Activated naive CD8-positive, alpha-beta T cell treated with anti-CD3 and anti-CD28 coated beads, Interleukin-2, amount 50 U/mL, for 24 hours (primary cell): Measurements from ENCODE around the gene TMEM198.

Experiments
- ATAC-seq: fragments of 150-1000 bp; cut with Tn5 transposase; one replicate; pipeline ENCODE4 v1.10.0; 2021
- DNase-seq: peaks from one replicate; pipeline ENCODE4 v3.0.0; 2021
- H3K27ac Mint-ChIP-seq: one replicate; pipeline ENCODE4 v1.8.0; 2021; ENCODE audit warnings: mild to moderate bottlenecking, mixed read lengths
- H3K27me3 Mint-ChIP-seq: one replicate; pipeline ENCODE4 v1.8.0; 2021; ENCODE audit warnings: mixed read lengths
- H3K36me3 Mint-ChIP-seq: one replicate; pipeline ENCODE4 v1.8.0; 2021; ENCODE audit warnings: low read depth, mixed read lengths
- H3K4me1 Mint-ChIP-seq: one replicate; pipeline ENCODE4 v1.8.0; 2021; ENCODE audit warnings: mixed read lengths
- H3K4me3 Mint-ChIP-seq: one replicate; pipeline ENCODE4 v1.8.0; 2021; ENCODE audit warnings: mild to moderate bottlenecking, moderate library complexity, mixed read lengths
- H3K9me3 Mint-ChIP-seq: one replicate; pipeline ENCODE4 v1.8.0; 2021; ENCODE audit warnings: mixed read lengths

TMEM198 gene

DNA sequence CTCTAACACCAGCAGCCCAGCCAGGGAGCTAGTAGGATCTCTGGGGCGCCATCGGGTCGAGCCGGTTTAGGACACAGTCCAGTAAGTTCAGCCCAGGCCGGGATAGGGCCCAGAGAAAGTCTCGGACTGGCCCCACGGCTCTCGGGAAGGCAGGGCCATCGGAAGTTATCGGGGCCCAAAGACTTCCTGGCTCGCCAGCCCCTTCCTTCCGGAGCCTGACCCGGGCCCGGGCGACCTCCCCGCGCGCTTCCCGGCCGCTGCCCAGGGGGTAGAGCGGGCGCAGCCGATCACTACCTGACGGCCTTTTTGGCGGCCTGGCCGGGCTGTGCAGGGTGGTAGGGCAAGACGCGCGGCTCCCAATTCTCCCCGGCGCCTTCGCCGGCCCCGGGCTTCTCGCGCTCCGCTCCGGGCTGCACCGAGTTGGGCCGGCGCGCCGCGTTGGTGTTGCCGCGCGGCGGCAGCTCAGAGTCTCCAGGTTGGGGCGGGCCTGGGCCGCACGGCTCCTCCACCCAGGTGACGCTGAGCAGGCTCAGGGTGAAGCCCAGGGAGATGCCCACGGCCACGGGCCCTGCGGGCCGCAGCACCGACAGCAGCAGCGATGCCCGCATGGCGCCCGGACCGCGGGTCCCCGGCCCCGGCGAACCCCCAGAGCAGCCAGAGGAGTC lies 765 bp upstream of the TMEM198 start:
- peaks cover 14% of the 10 kb centered on the region for H3K27me3 Mint-ChIP-seq
- H3K27ac Mint-ChIP-seq: peak overlapping the region; percentile 72
- peak; percentile 51 for ATAC-seq
- H3K9me3 Mint-ChIP-seq: no peaks in the 10 kb centered on the region
- peak overlapping the region; percentile 92 for H3K4me3 Mint-ChIP-seq
- H3K4me1 Mint-ChIP-seq: peaks cover 24% of the 10 kb centered on the region
- H3K36me3 Mint-ChIP-seq: peaks cover 6% of the 10 kb centered on the region
- no peak for DNase-seq

DNA sequence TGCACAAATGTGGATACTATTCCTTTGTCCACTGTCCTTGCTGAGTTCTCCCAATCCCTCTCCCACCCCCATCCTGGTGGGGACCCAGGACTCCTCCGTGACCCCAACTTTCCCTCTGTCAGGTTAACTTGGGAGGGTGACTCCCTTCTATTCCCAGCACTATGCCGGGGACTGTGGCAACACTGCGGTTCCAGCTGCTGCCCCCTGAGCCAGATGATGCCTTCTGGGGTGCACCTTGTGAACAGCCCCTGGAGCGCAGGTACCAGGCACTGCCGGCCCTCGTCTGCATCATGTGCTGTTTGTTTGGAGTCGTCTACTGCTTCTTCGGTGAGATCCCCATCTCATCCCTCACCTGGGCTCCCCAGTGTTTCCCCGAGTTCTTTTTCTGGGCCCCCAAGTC lies 739 bp downstream of the TMEM198 start:
- DNase-seq (no peak), ATAC-seq (no peak)
- H3K27ac Mint-ChIP-seq: no peak overlapping the region
- no peaks in the 10 kb centered on the region for H3K9me3 Mint-ChIP-seq
- peaks cover 18% of the 10 kb centered on the region for H3K27me3 Mint-ChIP-seq
- peaks cover 24% of the 10 kb centered on the region for H3K4me1 Mint-ChIP-seq
- peaks cover 6% of the 10 kb centered on the region for H3K36me3 Mint-ChIP-seq
- H3K4me3 Mint-ChIP-seq: peak overlapping the region; percentile 92

DNA sequence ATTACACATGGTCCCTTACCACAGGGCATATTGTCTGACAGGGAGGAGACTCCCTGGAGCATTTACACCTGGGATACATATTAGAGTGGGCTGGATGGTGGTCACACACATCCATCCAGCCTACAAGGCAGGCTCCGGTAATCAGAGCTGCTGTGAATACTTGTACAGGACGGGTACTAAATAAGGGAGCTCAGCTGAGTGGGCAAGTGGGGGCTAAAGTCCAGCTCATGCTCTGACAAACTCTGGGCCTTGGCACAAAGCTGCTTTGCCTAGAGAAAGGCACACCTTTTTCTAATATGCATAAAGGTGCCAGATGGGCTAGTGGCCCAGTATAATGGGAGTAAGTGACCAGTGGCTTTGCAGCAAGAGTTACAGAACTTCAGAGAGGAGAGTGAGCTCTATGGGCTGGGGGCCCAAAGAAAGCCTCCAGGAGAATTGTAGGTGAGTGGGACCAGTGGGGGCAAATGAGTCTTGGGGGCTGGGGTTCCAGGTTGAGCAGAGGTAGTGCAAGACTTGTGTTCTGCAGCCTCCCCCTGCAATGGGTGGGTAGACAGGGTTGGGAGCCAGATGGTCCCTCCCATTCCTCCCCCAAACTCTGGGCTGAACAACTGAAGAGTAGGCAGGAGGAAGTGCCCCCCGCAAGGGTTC lies 1.6 kb downstream of the TMEM198 start:
- ATAC-seq (no peak), DNase-seq (no peak)
- Mint-ChIP-seq H3K9me3 (no peaks in the 10 kb centered on the region), H3K4me1 (peaks cover 24% of the 10 kb centered on the region), H3K27me3 (peaks cover 18% of the 10 kb centered on the region), H3K36me3 (peaks cover 6% of the 10 kb centered on the region), H3K4me3 (no peak overlapping the region), H3K27ac (no peak overlapping the region)

DNA sequence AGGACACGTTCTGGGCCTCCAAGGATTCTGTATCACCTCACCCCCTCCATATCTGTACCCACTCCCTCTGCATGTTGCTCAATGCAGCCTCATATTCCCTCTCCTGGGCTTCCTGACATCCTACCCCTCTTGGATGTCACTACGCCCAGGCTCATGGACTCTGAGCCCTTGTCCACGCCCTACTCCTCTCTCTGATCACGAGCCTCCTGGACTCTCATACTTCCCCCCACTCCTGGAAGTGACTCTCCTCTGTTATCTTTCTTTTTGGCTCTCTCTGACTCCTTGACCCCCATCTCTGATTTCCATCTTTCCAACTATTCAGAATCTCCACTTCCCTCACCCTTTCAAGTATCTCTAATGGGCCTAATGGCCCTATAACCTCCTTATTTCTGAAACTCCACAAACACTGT lies 2.1 kb downstream of the TMEM198 start:
- Mint-ChIP-seq H3K27ac (no peak overlapping the region), H3K9me3 (no peaks in the 10 kb centered on the region), H3K4me3 (no peak overlapping the region)

DNA sequence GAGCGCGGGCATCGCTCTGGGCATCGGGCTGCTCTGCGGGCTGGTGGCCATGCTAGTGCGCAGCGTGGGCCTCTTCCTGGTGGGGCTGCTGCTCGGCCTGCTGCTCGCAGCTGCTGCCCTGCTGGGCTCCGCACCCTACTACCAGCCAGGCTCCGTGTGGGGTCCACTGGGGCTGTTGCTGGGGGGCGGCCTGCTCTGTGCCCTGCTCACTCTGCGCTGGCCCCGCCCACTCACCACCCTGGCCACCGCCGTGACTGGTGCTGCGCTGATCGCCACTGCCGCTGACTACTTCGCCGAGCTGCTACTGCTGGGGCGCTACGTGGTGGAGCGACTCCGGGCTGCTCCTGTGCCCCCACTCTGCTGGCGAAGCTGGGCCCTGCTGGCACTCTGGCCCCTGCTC lies 3.8 kb downstream of the TMEM198 start:
- no peak overlapping the region for H3K4me3 Mint-ChIP-seq
- H3K27me3 Mint-ChIP-seq: peaks cover 35% of the 10 kb centered on the region
- H3K4me1 Mint-ChIP-seq: peaks cover 12% of the 10 kb centered on the region
- no peaks in the 10 kb centered on the region for H3K36me3 Mint-ChIP-seq
- DNase-seq (no peak), ATAC-seq (no peak)
- H3K9me3 Mint-ChIP-seq: no peaks in the 10 kb centered on the region
- no peak overlapping the region for H3K27ac Mint-ChIP-seq

More for the DNA sequence above, 2.1 kb downstream of the TMEM198 start:
- Mint-ChIP-seq H3K4me1 (peaks cover 24% of the 10 kb centered on the region), H3K27me3 (peaks cover 24% of the 10 kb centered on the region), H3K36me3 (peaks cover 3% of the 10 kb centered on the region)
- DNase-seq: no peak
- no peak for ATAC-seq

DNA sequence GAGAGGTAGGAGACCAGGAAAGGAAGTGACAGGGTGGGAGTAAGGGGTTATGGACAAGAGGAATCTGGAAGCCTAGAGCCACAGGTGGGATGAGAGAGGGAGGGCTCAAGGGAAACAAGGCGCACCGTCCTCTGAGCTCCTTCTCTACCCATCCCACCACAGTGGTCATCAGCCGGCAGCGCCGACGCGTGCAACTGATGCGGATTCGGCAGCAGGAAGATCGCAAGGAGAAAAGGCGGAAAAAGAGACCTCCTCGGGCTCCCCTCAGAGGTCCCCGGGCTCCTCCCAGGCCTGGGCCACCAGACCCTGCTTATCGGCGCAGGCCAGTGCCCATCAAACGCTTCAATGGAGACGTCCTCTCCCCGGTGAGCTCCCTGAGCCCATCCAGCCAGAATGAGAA lies 5.2 kb downstream of the TMEM198 start:
- Mint-ChIP-seq H3K4me3 (no peak overlapping the region), H3K36me3 (no peaks in the 10 kb centered on the region), H3K9me3 (no peaks in the 10 kb centered on the region), H3K4me1 (peaks cover 14% of the 10 kb centered on the region), H3K27me3 (peaks cover 45% of the 10 kb centered on the region), H3K27ac (no peak overlapping the region)
- no peak for ATAC-seq
- no peak for DNase-seq

DNA sequence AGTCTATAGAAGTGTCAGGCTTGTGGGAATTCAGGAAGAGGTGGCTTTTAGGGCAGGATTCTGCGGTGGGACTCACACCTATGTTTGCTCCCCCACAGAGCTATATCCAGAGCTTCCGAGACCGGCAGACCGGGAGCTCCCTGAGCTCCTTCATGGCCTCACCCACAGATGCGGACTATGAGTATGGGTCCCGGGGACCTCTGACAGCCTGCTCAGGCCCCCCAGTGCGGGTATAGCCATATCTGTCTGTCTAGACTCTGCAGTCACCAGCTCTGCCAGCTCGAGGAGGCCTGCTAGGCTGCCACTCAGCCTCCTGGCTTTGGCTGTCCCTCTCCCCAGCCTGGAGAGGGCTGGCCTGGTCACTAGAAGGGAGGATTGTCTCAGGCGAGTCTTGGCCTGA lies 5.8 kb downstream of the TMEM198 start:
- no peak for ATAC-seq
- Mint-ChIP-seq H3K27me3 (peaks cover 49% of the 10 kb centered on the region), H3K36me3 (no peaks in the 10 kb centered on the region), H3K4me1 (peaks cover 8% of the 10 kb centered on the region), H3K27ac (no peak overlapping the region), H3K9me3 (no peaks in the 10 kb centered on the region), H3K4me3 (no peak overlapping the region)
- no peak for DNase-seq

DNA sequence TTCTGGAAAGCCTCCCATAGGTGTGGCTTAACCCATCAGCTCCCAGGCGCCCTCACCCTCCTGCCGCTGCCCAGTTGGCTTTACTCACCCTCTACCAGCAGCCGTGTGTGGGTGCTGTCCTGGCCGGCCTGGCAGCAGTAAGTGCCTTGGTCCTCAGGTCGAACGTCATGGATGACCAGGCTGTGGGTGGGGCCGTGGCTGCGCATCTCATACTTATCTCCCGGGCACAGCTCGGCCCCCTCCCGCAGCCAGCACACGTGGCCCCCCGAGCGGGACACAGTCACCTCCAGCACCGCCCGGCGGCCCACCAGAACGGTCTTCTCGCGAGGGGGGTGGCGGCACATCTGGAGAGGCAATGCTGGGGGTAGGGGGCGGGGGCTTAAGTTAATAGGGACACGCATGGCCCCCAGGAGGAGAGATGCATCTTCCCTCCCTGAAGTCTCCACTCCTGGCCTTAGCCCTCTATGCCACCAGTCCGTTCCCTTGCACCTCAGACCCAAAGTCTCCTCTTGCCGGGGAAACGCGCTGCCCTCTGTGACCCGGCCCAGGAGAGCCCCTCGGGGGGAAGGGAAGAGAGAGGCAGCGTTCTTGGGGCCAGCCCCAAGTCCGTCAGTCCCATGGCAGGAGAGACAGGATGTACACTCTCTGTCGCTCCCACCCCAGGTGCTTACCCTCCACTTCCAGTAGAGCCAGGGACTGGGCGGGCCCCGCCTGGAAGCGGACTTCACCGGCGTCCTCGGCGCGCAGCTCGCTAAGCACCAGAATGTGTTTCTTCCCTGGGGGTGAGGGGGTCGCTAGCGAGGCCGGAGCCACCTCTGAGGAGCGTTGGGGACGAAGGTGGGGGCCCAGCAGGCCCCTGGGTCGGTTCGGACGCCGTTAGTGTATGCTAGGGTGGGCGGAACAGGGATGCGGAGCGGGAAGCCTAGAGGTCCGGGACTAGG lies 7.9 kb downstream of the TMEM198 start:
- Mint-ChIP-seq H3K4me3 (peak overlapping the region; percentile 63), H3K36me3 (no peaks in the 10 kb centered on the region), H3K9me3 (no peaks in the 10 kb centered on the region), H3K27me3 (peaks cover 44% of the 10 kb centered on the region), H3K27ac (no peak overlapping the region), H3K4me1 (peaks cover 6% of the 10 kb centered on the region)
- DNase-seq (peak; percentile 18), ATAC-seq (peak; percentile 1)

DNA sequence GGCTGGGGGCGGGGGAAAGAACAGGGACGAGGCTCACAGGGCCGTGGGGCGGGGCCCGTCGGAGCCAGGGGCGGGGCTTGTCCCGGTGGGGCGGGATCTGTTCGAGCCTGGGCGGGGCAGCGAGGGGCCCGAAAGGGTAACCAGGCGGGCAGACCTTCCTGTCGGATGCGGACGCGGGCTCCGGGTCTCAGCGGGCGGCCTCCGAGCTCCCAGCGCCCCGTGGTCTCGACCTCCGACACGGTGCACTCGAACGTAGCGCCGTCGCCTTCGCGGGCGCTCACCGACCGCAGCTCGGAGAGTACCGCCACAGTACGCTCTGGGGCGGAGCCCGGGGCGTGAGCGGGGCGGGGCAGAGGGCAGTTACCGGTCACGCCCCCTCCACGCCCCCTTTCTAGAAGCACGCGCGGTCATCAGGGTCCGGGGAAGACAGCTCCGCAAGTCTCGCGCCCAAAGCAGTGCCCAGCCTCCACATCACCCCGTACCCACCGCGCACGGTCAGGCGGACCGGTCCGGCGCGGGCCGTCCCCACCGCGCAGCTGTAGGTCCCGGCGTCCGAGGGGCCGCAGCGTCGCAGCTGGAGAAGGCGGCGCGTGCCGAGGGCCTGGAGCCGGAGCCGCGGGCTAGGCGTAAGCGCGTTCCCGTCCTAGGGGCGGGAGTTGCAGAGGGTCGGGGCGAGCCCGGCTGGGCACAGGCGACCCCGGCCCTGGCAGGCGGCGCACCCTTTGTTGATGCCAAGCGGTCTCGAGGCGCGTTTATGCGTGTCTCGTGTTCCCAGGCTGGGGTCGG lies 8.7 kb downstream of the TMEM198 start:
- H3K36me3 Mint-ChIP-seq: no peaks in the 10 kb centered on the region
- H3K27me3 Mint-ChIP-seq: peaks cover 44% of the 10 kb centered on the region
- H3K9me3 Mint-ChIP-seq: no peaks in the 10 kb centered on the region
- DNase-seq: peak; percentile 83
- H3K4me1 Mint-ChIP-seq: peaks cover 6% of the 10 kb centered on the region
- ATAC-seq: peak; percentile 82
- H3K27ac Mint-ChIP-seq: no peak overlapping the region
- peak overlapping the region; percentile 63 for H3K4me3 Mint-ChIP-seq

DNA sequence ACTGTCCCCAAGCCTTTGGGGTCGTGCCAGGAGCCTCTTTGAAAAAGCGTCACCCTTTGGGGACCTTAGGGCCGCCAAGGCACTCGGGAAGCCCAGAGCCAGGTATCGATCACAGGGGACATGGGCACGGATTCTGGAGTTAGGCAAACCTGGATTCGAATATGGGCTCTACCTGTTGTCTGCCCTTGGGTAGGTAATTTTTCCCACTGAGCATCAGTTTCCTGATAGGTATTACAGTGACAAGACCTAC lies 9.3 kb downstream of the TMEM198 start:
- DNase-seq (no peak), ATAC-seq (no peak)
- peak overlapping the region; percentile 4 for H3K4me3 Mint-ChIP-seq
- H3K27ac Mint-ChIP-seq: no peak overlapping the region
- H3K36me3 Mint-ChIP-seq: no peaks in the 10 kb centered on the region
- peaks cover 6% of the 10 kb centered on the region for H3K4me1 Mint-ChIP-seq
- peaks cover 44% of the 10 kb centered on the region for H3K27me3 Mint-ChIP-seq
- H3K9me3 Mint-ChIP-seq: no peaks in the 10 kb centered on the region

DNA sequence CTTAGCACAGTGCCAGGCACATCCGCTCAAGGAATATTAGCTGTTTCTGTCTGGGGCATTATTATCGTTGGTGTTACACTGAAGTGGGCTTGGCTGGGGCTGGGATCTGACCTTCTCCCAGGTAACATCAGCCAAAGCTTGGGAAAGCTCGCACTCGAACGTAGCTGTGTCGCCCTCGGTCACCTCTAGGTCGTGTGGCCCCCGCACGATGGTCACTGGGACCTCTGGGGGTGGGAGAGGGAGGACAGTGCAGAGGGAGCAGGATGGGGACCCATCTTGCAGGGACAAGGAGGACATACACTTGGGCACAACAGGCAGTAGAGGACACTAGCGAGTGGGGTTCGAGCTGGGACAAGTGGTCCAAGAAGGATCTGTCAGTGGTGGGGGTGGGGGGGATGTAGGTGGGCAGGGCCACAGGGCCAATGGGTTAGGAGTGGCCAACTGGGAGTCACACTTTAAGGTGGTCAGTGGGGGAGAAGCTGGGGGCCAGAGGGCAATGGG lies 9.7 kb downstream of the TMEM198 start:
- Mint-ChIP-seq H3K27me3 (peaks cover 40% of the 10 kb centered on the region), H3K36me3 (no peaks in the 10 kb centered on the region), H3K27ac (no peak overlapping the region), H3K4me1 (peaks cover 6% of the 10 kb centered on the region), H3K9me3 (no peaks in the 10 kb centered on the region), H3K4me3 (peak overlapping the region; percentile 4)
- no peak for DNase-seq
- no peak for ATAC-seq

DNA sequence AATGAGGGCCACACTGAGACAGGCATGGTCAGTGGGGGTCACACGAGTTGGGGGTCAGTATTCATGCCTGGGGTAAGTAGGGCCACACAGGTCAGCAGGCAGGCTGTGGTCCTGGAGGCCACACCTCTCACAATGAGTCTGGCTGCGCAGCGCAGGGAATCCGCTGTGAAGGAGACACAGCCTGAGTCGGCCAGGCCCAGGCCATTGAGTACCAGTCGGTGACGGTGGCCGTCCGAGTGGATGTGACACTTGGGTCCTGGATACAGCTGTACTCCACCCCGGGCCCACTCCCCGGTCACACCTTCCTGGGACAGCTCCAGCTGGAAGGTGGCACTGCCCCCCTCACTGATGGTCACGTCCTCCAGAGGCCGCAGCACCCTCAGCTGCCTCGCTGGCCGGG lies 10.5 kb downstream of the TMEM198 start:
- Mint-ChIP-seq H3K27me3 (peaks cover 40% of the 10 kb centered on the region), H3K27ac (no peak overlapping the region), H3K9me3 (no peaks in the 10 kb centered on the region), H3K4me1 (peaks cover 6% of the 10 kb centered on the region), H3K4me3 (no peak overlapping the region), H3K36me3 (no peaks in the 10 kb centered on the region)
- ATAC-seq: no peak
- DNase-seq: no peak

DNA sequence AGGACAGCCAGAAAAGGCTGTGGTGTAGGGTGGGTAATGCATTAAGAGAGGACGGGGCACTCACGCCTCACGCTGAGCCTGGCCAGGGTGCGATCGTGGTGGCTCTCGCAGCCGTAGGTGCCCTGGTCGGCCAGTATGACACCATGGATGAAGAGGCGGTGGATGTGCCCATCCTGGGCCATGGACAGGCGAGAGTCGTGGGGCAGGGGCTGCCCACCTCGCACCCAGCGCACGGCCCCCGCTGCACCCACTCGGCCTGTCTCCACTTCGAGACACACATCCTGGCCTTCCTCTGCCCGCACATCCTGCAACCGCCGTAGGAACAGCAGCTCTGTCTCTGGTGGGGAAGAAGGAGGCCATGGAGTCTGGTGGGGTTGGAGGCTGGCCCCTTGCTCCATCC lies 12.1 kb downstream of the TMEM198 start:
- Mint-ChIP-seq H3K27ac (no peak overlapping the region), H3K4me1 (peaks cover 6% of the 10 kb centered on the region), H3K27me3 (peaks cover 34% of the 10 kb centered on the region), H3K4me3 (no peak overlapping the region), H3K36me3 (no peaks in the 10 kb centered on the region), H3K9me3 (no peaks in the 10 kb centered on the region)
- ATAC-seq (no peak), DNase-seq (no peak)

DNA sequence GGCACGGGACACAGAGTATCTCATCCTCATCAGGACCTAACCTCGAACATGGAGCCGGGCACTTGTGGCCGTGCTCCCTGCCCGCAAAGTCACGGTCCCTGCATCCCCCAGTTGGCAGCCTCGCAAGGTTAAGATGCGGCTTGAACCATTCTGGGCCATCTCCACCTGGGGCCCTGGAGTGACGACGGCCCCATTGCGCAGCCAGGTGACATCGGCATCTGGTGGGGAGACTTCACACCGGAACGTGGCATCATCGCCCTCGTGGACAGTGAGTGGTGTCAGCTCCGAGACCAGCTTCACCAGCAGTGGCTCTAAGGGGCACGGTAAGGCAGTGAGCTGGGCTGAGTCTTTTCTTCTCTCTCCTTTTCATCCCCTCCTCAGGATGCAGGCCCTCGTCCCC lies 12.6 kb downstream of the TMEM198 start:
- Mint-ChIP-seq H3K4me3 (no peak overlapping the region), H3K27me3 (peaks cover 29% of the 10 kb centered on the region), H3K4me1 (peaks cover 6% of the 10 kb centered on the region), H3K9me3 (no peaks in the 10 kb centered on the region), H3K27ac (no peak overlapping the region), H3K36me3 (no peaks in the 10 kb centered on the region)
- DNase-seq (no peak), ATAC-seq (no peak)
